ENCODE data around the gene SERINC2. TPM values are rescaled to one million over a fixed set of nuclear protein-coding genes. Genes with fewer than 3 reads are reported as not detected.

The SERINC2 gene
- total and polyA plus RNA-seq, 2 of the 4 experiments (the other 2 are of a cell fraction): 2.0 to 59.5 TPM

- Histone ChIP-seq H3K18ac (ENCODE audit: low read depth, low read length) (no peak overlapping the region), H3K4me1 (ENCODE audit: control insufficient read depth, insufficient read depth, low read length) (peaks cover 11% of the 10 kb centered on the region), H4K5ac (ENCODE audit: low read depth, low read length) (no peak overlapping the region), H2BK20ac (ENCODE audit: low read depth, low read length) (no peak overlapping the region), H4K8ac (ENCODE audit: low read depth in 2 of 2, low read length in 2 of 2) (no peak overlapping the region; a peak in 1 of 4 replicates), H4K91ac (ENCODE audit: insufficient read depth, low read depth, low read length) (no peak overlapping the region), H3K79me1 (ENCODE audit: low read depth in 1 of 2, low read length in 2 of 2) (peaks cover 2 to 45% of the 10 kb centered on the region in 2 experiments; a peak in 3 of 4 replicates), H3K9me3 (ENCODE audit: control insufficient read depth, insufficient read depth, low read length) (no peaks in the 10 kb centered on the region), H2BK15ac (ENCODE audit: low read depth, low read length) (no peak overlapping the region), H3K56ac (ENCODE audit: extremely low read depth, insufficient read depth, low read length) (no peak overlapping the region), H4K20me1 (ENCODE audit: insufficient read depth, low read length) (peaks cover 29% of the 10 kb centered on the region), H3K4me2 (ENCODE audit: low read depth, low read length) (no peak overlapping the region), H3K14ac (replicated peaks; ENCODE audit: low read depth, low read length) (no peak overlapping the region), H2AK5ac (ENCODE audit: low read depth, low read length) (peak overlapping the region; percentile 60; the same call in 1 of the 2 replicates), H2BK5ac (ENCODE audit: low read depth, low read length, poor library complexity, severe bottlenecking) (no peak overlapping the region), H2AK9ac (replicated peaks; ENCODE audit: low read depth, low read length, poor library complexity) (no peak overlapping the region), H3K23ac (ENCODE audit: low read depth, low read length) (no peak overlapping the region), H3K4me3 (ENCODE audit: insufficient read depth, low read depth, low read length) (no peak overlapping the region), H2BK120ac (ENCODE audit: low read depth, low read length) (peak overlapping the region; percentile 20; the same call in 1 of the 2 replicates), H3K4ac (ENCODE audit: low read depth, low read length) (peak overlapping the region; percentile 37; the same call in 1 of the 2 replicates), H3K27ac (ENCODE audit: insufficient read depth, low read length) (0 out of 2 replicates have a peak overlapping the region, but pooled peaks have one; percentile 6), H2AFZ (replicated peaks; ENCODE audit: low read length, poor library complexity) (peak overlapping the region; percentile 18), H3K9ac (ENCODE audit: low read depth, low read length) (no peak overlapping the region), H3K9me1 (ENCODE audit: insufficient read depth, low read length) (peaks cover 6% of the 10 kb centered on the region; the same call in 1 of the 2 replicates), H3K27me3 (ENCODE audit: control insufficient read depth, insufficient read depth, low read length) (no peaks in the 10 kb centered on the region), H3K36me3 (ENCODE audit: control insufficient read depth, insufficient read depth, low read length) (peaks cover 11% of the 10 kb centered on the region; the same call in 1 of the 2 replicates)
- in situ Hi-C loops (cut with MboI; ENCODE audit: low sequenced_read_pairs): loop anchor here (10.0 kb wide), 1 partner anchor 237 kb away; no protein-coding TSS in a partner anchor
- dilution Hi-C loops (cut with HindIII; ENCODE audit: low sequenced_read_pairs, unreplicated experiment): no loop called here
- POLR2A ChIA-PET (ENCODE audit: unreplicated experiment): no interaction called here
- 54% methylated on average over 6 of the region's 9 CpGs; no CpG with 5 or more reads in 1 of the 2 experiments for WGBS, 2 experiments (ENCODE audit: extremely low coverage in 2 of 2, insufficient read length in 1 of 2)
- CTCF ChIA-PET: interaction anchor here (0.9 to 5.2 kb wide), 8 partner anchors 10 to 367 kb away, joined by 3 to 61 read pairs (median 4); no protein-coding TSS in a partner anchor
- peak; percentile 18; the same call in 1 of the 2 replicates for TF ChIP-seq SMC3 (IDR thresholded peaks at IDR 0.05; ENCODE audit: low read depth, low read length)
- no peak for TF ChIP-seq USF2 (IDR thresholded peaks at IDR 0.05; ENCODE audit: low read depth, low read length)
- TF ChIP-seq MAZ (IDR thresholded peaks at IDR 0.05; ENCODE audit: borderline replicate concordance, low read depth, low read length): peak; percentile 20; the same call in 1 of the 2 replicates
- TF ChIP-seq CTCF (conservative IDR thresholded peaks at IDR 0.05; ENCODE audit: low read depth, low read length): peak; percentile 52
- ATAC-seq (ENCODE audit: low read depth): peak; percentile 58
- peak; percentile 32 for DNase-seq
- no TSS peak for BruUV-seq (replicated peaks)
- intact Hi-C loops (cut with micrococcal nuclease): loop anchor here (1.0 kb wide), 4 partner anchors 27 to 237 kb away; partner anchors contain the start of gene SNRNP40
These were observed 8.5 kb downstream of the SERINC2 start for GRCh38 chr1:31421371-31422040.

Data from IMR-90 (cell line).